RWPE2 (cell line): Measurements from ENCODE around the gene FLRT1.

ENCODE experiments used
- ATAC-seq: fragments of 200-7000 bp; cut with Tn5 transposase; 3 replicates; pipeline ENCODE4 v1.9.1; 2021; ENCODE audit warnings: low read depth
- DNase-seq: peaks from one replicate; pipeline ENCODE4 v3.0.0-alpha.2; 2020; ENCODE audit warnings: low spot score
- H3K27ac ChIP-seq: fragments of 450-650 bp; 2 replicates; pipeline ENCODE4 v1.5.1; 2017; ENCODE audit warnings: mild to moderate bottlenecking; ENCODE audit not compliant: poor library complexity, severe bottlenecking
- H3K27me3 ChIP-seq: fragments of 250-450 bp; sonication (Bioruptor Pico); 2 replicates; pipeline ENCODE4 v1.5.1; 2021; ENCODE audit warnings: mild to moderate bottlenecking, moderate library complexity; ENCODE audit not compliant: insufficient read depth, poor library complexity, severe bottlenecking
- H3K36me3 ChIP-seq: fragments of 250-450 bp; sonication (Bioruptor Pico); 2 replicates; pipeline ENCODE4 v1.5.1; 2020; ENCODE audit warnings: low read depth, mild to moderate bottlenecking, moderate library complexity
- H3K4me1 ChIP-seq: fragments of 250-450 bp; sonication (Bioruptor Pico); 2 replicates; pipeline ENCODE4 v1.5.1; 2021; ENCODE audit warnings: mild to moderate bottlenecking, moderate library complexity; ENCODE audit not compliant: insufficient read depth, poor library complexity, severe bottlenecking
- H3K4me3 ChIP-seq: fragments of 250-450 bp; sonication (Bioruptor Pico); 2 replicates; pipeline ENCODE4 v1.5.1; 2021; ENCODE audit warnings: mild to moderate bottlenecking, moderate library complexity; ENCODE audit not compliant: severe bottlenecking
- H3K9me3 ChIP-seq: fragments of 250-450 bp; sonication (Bioruptor Pico); 2 replicates; pipeline ENCODE4 v1.5.1; 2021; ENCODE audit warnings: mild to moderate bottlenecking, moderate library complexity; ENCODE audit not compliant: severe bottlenecking
- CTCF ChIP-seq: fragments of 450-650 bp; IDR thresholded peaks from one replicate; pipeline ENCODE4 v1.5.1; 2017; ENCODE audit warnings: mild to moderate bottlenecking, moderate library complexity; ENCODE audit not compliant: poor library complexity, severe bottlenecking

The FLRT1 gene

GRCh38 chr11:64077607-64078006 is 41.9 kb downstream of the FLRT1 start:
- ATAC-seq (no peak), DNase-seq (no peak)
- no peak overlapping the region for H3K4me3 ChIP-seq
- H3K4me1 ChIP-seq: no peaks in the 10 kb centered on the region
- no peak for TF ChIP-seq CTCF
- H3K27ac ChIP-seq: no peak overlapping the region
- no peaks in the 10 kb centered on the region for H3K27me3 ChIP-seq
- no peaks in the 10 kb centered on the region for H3K9me3 ChIP-seq
- no peaks in the 10 kb centered on the region for H3K36me3 ChIP-seq

GRCh38 chr11:64078284-64078683 is 42.6 kb downstream of the FLRT1 start:
- H3K9me3 ChIP-seq: no peaks in the 10 kb centered on the region
- H3K27me3 ChIP-seq: no peaks in the 10 kb centered on the region
- TF ChIP-seq CTCF: no peak
- DNase-seq: no peak
- no peak overlapping the region for H3K27ac ChIP-seq
- H3K4me1 ChIP-seq: no peaks in the 10 kb centered on the region
- no peak for ATAC-seq
- H3K4me3 ChIP-seq: no peak overlapping the region
- H3K36me3 ChIP-seq: no peaks in the 10 kb centered on the region

GRCh38 chr11:64078905-64079304 is 43.2 kb downstream of the FLRT1 start:
- Histone ChIP-seq H3K4me3 (no peak overlapping the region), H3K27ac (no peak overlapping the region), H3K9me3 (no peaks in the 10 kb centered on the region), H3K27me3 (no peaks in the 10 kb centered on the region), H3K4me1 (no peaks in the 10 kb centered on the region), H3K36me3 (no peaks in the 10 kb centered on the region)
- no peak for TF ChIP-seq CTCF
- DNase-seq (no peak), ATAC-seq (no peak)

- Histone ChIP-seq H3K36me3 (no peaks in the 10 kb centered on the region), H3K27me3 (no peaks in the 10 kb centered on the region), H3K4me1 (no peaks in the 10 kb centered on the region), H3K9me3 (no peaks in the 10 kb centered on the region), H3K27ac (no peak overlapping the region), H3K4me3 (no peak overlapping the region)
- ATAC-seq: no peak
- no peak for TF ChIP-seq CTCF
- no peak for DNase-seq
Observed at GRCh38 chr11:64080390-64080789, 44.7 kb downstream of the FLRT1 start.

- no peak for TF ChIP-seq CTCF
- Histone ChIP-seq H3K36me3 (no peaks in the 10 kb centered on the region), H3K27ac (no peak overlapping the region), H3K4me1 (no peaks in the 10 kb centered on the region), H3K27me3 (no peaks in the 10 kb centered on the region), H3K4me3 (no peak overlapping the region), H3K9me3 (no peaks in the 10 kb centered on the region)
- ATAC-seq (no peak), DNase-seq (no peak)
Observed at GRCh38 chr11:64081745-64082442, 46.2 kb downstream of the FLRT1 start.
